SK-N-SH (cell line): Measurements from ENCODE around the gene NPAT. TPM values are rescaled to one million over a fixed set of nuclear protein-coding genes. Genes with fewer than 3 reads are reported as not detected.

Experiments used
- CTCF ChIA-PET: fragments of 300-600, 350-600 bp; formaldehyde crosslinking; extraction: SDS; loops from one replicate; lab custom pipeline; 2021; lab: Yijun Ruan, JAX
- POLR2A ChIA-PET: fragments of 350-600 bp; sonication (Branson Sonifier 250); formaldehyde crosslinking; extraction: SDS; loops from one replicate; lab custom pipeline; 2020; ENCODE audit warnings: antibody characterized with exemption, inconsistent platforms; lab: Yijun Ruan, JAX
- DNase-seq: peaks from one replicate; pipeline ENCODE4 v3.0.0; 2012
- H2AFZ ChIP-seq: fragments of 200-600 bp; sonication (generic); 2 replicates; pipeline ENCODE4 v1.8.1; 2016; ENCODE audit warnings: antibody characterized with exemption, mild to moderate bottlenecking, low read depth
- H3F3A ChIP-seq: fragments of 200-600 bp; sonication (generic); replicated peaks from 2 replicates; pipeline ENCODE3; 2016; ENCODE audit warnings: antibody characterized with exemption, mild to moderate bottlenecking; ENCODE audit not compliant: insufficient read depth
- H3K27ac ChIP-seq, 2 experiments: fragments of 200-500 bp in 1 of 2; fragments of 200-600 bp in 1 of 2; sonication (Bioruptor generic) in 1 of 2; sonication (generic), shearing (Covaris generic) in 1 of 2; 2 replicates each; pipeline versions ENCODE4 v1.5.1 to v1.6.1; 2014 to 2016; ENCODE audit warnings: low read depth in 2 of 2, inconsistent platforms in 1 of 2, low read length in 1 of 2, mild to moderate bottlenecking in 1 of 2, mixed read lengths in 1 of 2
- H3K27me3 ChIP-seq: fragments of 200-600 bp; sonication (generic), shearing (Covaris generic); 2 replicates; pipeline ENCODE4 v1.6.1; 2016; ENCODE audit warnings: mixed run types; ENCODE audit not compliant: insufficient read depth
- H3K36me3 ChIP-seq, 2 experiments: fragments of 200-500 bp in 1 of 2; fragments of 200-600 bp in 1 of 2; sonication (Bioruptor generic) in 1 of 2; sonication (generic) in 1 of 2; replicated peaks in 1 of 2; 2 replicates each; pipeline versions ENCODE3 to v1.5.1; 2014 to 2016; ENCODE audit warnings: low read length in 1 of 2, mild to moderate bottlenecking in 1 of 2; ENCODE audit not compliant: insufficient read depth in 2 of 2, control insufficient read depth in 1 of 2
- H3K4me1 ChIP-seq, 2 experiments: fragments of 200-500 bp in 1 of 2; fragments of 200-600 bp in 1 of 2; sonication (Bioruptor generic) in 1 of 2; sonication (generic), shearing (Covaris generic) in 1 of 2; 2 replicates each; pipeline versions ENCODE4 v1.5.1 to v1.6.1; 2014 to 2016; ENCODE audit warnings: low read depth in 1 of 2, low read length in 1 of 2, mixed run types in 1 of 2; ENCODE audit not compliant: insufficient read depth in 2 of 2, control insufficient read depth in 1 of 2
- H3K4me2 ChIP-seq: fragments of 200-600 bp; sonication (generic), shearing (Covaris generic); 2 replicates; pipeline ENCODE4 v1.6.1; 2017; ENCODE audit warnings: mixed run types
- H3K4me3 ChIP-seq, 2 experiments: fragments of 200-500 bp in 1 of 2; fragments of 200-600 bp in 1 of 2; sonication (Bioruptor generic) in 1 of 2; sonication (generic), shearing (Covaris generic) in 1 of 2; 2 replicates each; pipeline versions ENCODE4 v1.5.1 to v1.8.1; 2014 to 2016; ENCODE audit warnings: low read depth in 2 of 2, inconsistent platforms in 1 of 2, low read length in 1 of 2, mild to moderate bottlenecking in 1 of 2, mixed read lengths in 1 of 2, moderate library complexity in 1 of 2
- H3K79me2 ChIP-seq: fragments of 200-600 bp; sonication (generic); 2 replicates; pipeline ENCODE4 v1.8.1; 2017; ENCODE audit warnings: mild to moderate bottlenecking; ENCODE audit not compliant: insufficient read depth
- H3K9ac ChIP-seq: fragments of 200-600 bp; sonication (generic); 2 replicates; pipeline ENCODE4 v1.6.1; 2017; ENCODE audit warnings: mixed run types
- H3K9me2 ChIP-seq: fragments of 200-600 bp; sonication (generic); 2 replicates; pipeline ENCODE4 v1.6.1; 2017; ENCODE audit warnings: mixed run types
- H3K9me3 ChIP-seq: fragments of 200-600 bp; sonication (generic); 2 replicates; pipeline ENCODE4 v1.6.1; 2017; ENCODE audit warnings: mixed run types, mild to moderate bottlenecking, moderate library complexity
- H4K20me1 ChIP-seq: fragments of 200-600 bp; sonication (generic); 2 replicates; pipeline ENCODE4 v1.6.1; 2017; ENCODE audit warnings: mild to moderate bottlenecking, mixed run types; ENCODE audit not compliant: insufficient read depth
- CHD2 ChIP-seq: fragments of 150-350 bp; IDR thresholded peaks from 2 replicates; pipeline ENCODE4 v1.6.1; 2018; ENCODE audit warnings: low read length; ENCODE audit not compliant: partially characterized antibody
- ELF1 ChIP-seq: IDR thresholded peaks from 2 replicates; pipeline ENCODE4 v1.4.0; 2012
- EP300 ChIP-seq, 2 experiments: IDR thresholded peaks; 2 replicates each; pipeline versions ENCODE4 v1.4.0 to v1.6.1; 2012; ENCODE audit warnings: borderline replicate concordance in 1 of 2, low read depth in 1 of 2, low read length in 1 of 2
- FOXM1 ChIP-seq: IDR thresholded peaks from 2 replicates; pipeline ENCODE4 v1.4.0; 2012; ENCODE audit warnings: low read depth, mild to moderate bottlenecking
- GABPA ChIP-seq: IDR thresholded peaks from 2 replicates; pipeline ENCODE4 v1.4.0; 2012; ENCODE audit warnings: low read depth, mild to moderate bottlenecking
- GATA2 ChIP-seq: sonication (generic); formaldehyde crosslinking; IDR thresholded peaks from 2 replicates; pipeline ENCODE4 v1.5.0; 2020; ENCODE audit warnings: mild to moderate bottlenecking, missing genetic modification reagents
- JUND ChIP-seq: IDR thresholded peaks from 2 replicates; pipeline ENCODE4 v1.4.0; 2012
- NRF1 ChIP-seq: IDR thresholded peaks from 2 replicates; pipeline ENCODE4 v1.6.1; 2012; ENCODE audit warnings: low read depth, mild to moderate bottlenecking, low read length
- POLR2AphosphoS5 ChIP-seq: IDR thresholded peaks from 2 replicates; pipeline ENCODE4 v1.6.1; 2012; ENCODE audit warnings: low read depth, low read length
- RXRA ChIP-seq: IDR thresholded peaks from 2 replicates; pipeline ENCODE4 v1.4.0; 2012; ENCODE audit warnings: low read depth, mild to moderate bottlenecking, borderline replicate concordance
- SMC3 ChIP-seq: IDR thresholded peaks from 2 replicates; pipeline ENCODE4 v1.6.1; 2012; ENCODE audit warnings: low read depth, low read length, improper control_type of control experiment
- TEAD4 ChIP-seq: IDR thresholded peaks from 2 replicates; pipeline ENCODE4 v1.4.0; 2012; ENCODE audit warnings: mild to moderate bottlenecking, borderline replicate concordance; ENCODE audit not compliant: insufficient read depth
- YY1 ChIP-seq: IDR thresholded peaks from 2 replicates; pipeline ENCODE4 v1.4.0; 2012; ENCODE audit warnings: low read depth, mild to moderate bottlenecking
- WGBS: methylation state at CpG from one replicate; pipeline ENCODE4 v1.1.6; 2017; ENCODE audit warnings: low lambda C conversion rate; 5-methylcytosine and 5-hydroxymethylcytosine counted together
- polyA plus RNA-seq, 3 experiments: library from polyadenylated mRNA; depleted of rRNA; stranded (reverse); fragments of >200 nt; gene quantifications; 2 replicates each; pipeline ENCODE4 v1.2.3, GENCODE V29; 2012
- TF ChIP-seq, protein P1 (sequence below): IDR thresholded peaks from 2 replicates; pipeline ENCODE4 v1.4.0; 2012; ENCODE audit warnings: low read depth, borderline replicate concordance
- TF ChIP-seq, protein P2 (sequence below): IDR thresholded peaks from 2 replicates; pipeline ENCODE4 v1.6.1; 2012; ENCODE audit warnings: mild to moderate bottlenecking, low read depth, low read length, moderate library complexity
- TF ChIP-seq, protein P3 (sequence below): fragments of 200-600 bp; sonication (generic); IDR thresholded peaks from 2 replicates; pipeline ENCODE4 v1.6.1; 2017; ENCODE audit warnings: antibody characterized with exemption, mild to moderate bottlenecking, moderate library complexity

The NPAT gene
- polyA plus RNA-seq, 1 of the 3 experiments (the other 2 are of a cell fraction): 2.1 TPM

DNA sequence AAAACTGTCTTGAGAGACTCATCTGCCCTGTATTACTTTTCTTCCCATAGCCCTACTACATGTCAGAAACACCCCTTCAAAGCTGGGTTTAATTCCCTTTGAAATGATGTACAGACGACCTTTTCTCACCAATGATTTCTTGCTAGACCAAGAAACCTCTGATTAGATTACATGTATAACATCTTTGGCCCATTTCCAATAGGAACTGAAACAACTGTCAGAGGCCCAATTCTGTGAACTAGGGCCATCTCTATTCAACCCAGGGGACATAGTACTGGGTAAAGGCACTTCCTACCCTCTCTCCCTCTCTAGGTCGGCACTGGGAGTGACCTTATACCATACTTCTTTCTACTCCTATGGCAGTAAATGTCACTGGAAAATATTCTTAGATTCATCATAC is 19.4 kb downstream of the NPAT start:
- no peak overlapping the region for H3K4me2 ChIP-seq
- H3K4me3 ChIP-seq: no peak overlapping the region
- H3K9me2 ChIP-seq: no peaks in the 10 kb centered on the region
- no peak overlapping the region for H3K27ac ChIP-seq
- no peaks in the 10 kb centered on the region for H3K27me3 ChIP-seq
- DNase-seq: no peak
- TF ChIP-seq SMC3 (no peak), GATA2 (CRISPR knock-in tag) (no peak)
- ChIA-PET POLR2A (no interaction called here), CTCF (no interaction called here)
- H3K9ac ChIP-seq: no peak overlapping the region
- no peaks in the 10 kb centered on the region for H4K20me1 ChIP-seq
- no peaks in the 10 kb centered on the region for H3F3A ChIP-seq
- H2AFZ ChIP-seq: no peak overlapping the region
- WGBS: 84% methylated on average over 2 of the region's 2 CpGs
- no peaks in the 10 kb centered on the region for H3K4me1 ChIP-seq
- peaks cover 34 to 48% of the 10 kb centered on the region in 2 experiments for H3K36me3 ChIP-seq
- H3K79me2 ChIP-seq: peaks cover 61% of the 10 kb centered on the region
- peaks cover 15% of the 10 kb centered on the region; the same call in 1 of the 2 replicates for H3K9me3 ChIP-seq

DNA sequence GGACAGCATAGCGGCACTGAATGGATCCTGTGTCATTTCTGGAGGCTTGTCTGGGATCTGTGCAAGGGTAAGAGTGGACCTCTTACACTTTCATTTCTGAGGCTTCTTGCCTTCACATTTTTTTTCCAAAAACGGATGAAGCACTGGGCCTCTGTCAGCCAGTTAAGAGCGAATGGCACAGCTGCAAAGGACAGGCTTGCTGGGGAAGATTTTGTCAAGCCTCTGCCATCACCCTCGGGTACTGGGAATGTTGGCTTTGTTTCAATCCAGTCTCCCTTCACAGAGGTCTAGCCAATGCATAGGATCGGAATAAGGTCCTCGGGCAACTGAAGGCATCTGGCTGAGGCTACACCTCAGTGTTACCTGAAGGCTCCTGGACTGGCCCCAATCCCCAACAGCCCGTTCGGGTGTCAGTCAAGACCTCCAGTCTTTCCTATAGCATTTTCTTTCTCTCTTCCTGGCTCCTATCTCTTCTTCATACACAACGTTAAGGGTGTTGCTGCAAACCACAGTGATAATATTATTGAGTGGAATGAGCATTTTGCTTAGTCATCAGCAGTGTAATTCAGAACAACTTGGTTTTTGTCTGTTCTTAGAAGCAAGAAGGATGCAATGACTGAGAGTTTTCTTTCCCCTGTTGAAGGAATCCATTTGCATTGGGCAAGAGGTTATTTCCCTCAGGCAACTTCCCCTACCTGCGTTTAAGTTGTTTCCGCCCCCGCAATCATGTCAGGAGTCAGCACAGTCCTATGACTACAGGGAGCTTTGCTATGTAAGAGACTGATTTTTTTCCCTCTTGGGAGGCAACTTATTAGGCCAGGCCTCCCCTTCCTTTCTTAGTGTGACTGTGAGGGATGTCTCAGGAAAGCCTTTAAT is 22.8 kb downstream of the NPAT start:
- H3K36me3 ChIP-seq: peaks cover 33 to 43% of the 10 kb centered on the region in 2 experiments
- no peak overlapping the region for H3K4me2 ChIP-seq
- DNase-seq: no peak
- TF ChIP-seq JUND (no peak), ELF1 (no peak), EP300 (IDR thresholded peaks at IDR 0.05; ENCODE audit: borderline replicate concordance in 1 of 2, low read depth in 1 of 2, low read length in 1 of 2) (no peak), TEAD4 (no peak), GABPA (no peak), NRF1 (no peak), POLR2AphosphoS5 (no peak), CHD2 (no peak), RXRA (no peak), YY1 (no peak), FOXM1 (no peak)
- TF ChIP-seq, protein P1, sequence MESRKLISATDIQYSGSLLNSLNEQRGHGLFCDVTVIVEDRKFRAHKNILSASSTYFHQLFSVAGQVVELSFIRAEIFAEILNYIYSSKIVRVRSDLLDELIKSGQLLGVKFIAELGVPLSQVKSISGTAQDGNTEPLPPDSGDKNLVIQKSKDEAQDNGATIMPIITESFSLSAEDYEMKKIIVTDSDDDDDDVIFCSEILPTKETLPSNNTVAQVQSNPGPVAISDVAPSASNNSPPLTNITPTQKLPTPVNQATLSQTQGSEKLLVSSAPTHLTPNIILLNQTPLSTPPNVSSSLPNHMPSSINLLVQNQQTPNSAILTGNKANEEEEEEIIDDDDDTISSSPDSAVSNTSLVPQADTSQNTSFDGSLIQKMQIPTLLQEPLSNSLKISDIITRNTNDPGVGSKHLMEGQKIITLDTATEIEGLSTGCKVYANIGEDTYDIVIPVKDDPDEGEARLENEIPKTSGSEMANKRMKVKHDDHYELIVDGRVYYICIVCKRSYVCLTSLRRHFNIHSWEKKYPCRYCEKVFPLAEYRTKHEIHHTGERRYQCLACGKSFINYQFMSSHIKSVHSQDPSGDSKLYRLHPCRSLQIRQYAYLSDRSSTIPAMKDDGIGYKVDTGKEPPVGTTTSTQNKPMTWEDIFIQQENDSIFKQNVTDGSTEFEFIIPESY: no peak
- TF ChIP-seq, protein P2, sequence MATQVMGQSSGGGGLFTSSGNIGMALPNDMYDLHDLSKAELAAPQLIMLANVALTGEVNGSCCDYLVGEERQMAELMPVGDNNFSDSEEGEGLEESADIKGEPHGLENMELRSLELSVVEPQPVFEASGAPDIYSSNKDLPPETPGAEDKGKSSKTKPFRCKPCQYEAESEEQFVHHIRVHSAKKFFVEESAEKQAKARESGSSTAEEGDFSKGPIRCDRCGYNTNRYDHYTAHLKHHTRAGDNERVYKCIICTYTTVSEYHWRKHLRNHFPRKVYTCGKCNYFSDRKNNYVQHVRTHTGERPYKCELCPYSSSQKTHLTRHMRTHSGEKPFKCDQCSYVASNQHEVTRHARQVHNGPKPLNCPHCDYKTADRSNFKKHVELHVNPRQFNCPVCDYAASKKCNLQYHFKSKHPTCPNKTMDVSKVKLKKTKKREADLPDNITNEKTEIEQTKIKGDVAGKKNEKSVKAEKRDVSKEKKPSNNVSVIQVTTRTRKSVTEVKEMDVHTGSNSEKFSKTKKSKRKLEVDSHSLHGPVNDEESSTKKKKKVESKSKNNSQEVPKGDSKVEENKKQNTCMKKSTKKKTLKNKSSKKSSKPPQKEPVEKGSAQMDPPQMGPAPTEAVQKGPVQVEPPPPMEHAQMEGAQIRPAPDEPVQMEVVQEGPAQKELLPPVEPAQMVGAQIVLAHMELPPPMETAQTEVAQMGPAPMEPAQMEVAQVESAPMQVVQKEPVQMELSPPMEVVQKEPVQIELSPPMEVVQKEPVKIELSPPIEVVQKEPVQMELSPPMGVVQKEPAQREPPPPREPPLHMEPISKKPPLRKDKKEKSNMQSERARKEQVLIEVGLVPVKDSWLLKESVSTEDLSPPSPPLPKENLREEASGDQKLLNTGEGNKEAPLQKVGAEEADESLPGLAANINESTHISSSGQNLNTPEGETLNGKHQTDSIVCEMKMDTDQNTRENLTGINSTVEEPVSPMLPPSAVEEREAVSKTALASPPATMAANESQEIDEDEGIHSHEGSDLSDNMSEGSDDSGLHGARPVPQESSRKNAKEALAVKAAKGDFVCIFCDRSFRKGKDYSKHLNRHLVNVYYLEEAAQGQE: no peak
- TF ChIP-seq, protein P3, sequence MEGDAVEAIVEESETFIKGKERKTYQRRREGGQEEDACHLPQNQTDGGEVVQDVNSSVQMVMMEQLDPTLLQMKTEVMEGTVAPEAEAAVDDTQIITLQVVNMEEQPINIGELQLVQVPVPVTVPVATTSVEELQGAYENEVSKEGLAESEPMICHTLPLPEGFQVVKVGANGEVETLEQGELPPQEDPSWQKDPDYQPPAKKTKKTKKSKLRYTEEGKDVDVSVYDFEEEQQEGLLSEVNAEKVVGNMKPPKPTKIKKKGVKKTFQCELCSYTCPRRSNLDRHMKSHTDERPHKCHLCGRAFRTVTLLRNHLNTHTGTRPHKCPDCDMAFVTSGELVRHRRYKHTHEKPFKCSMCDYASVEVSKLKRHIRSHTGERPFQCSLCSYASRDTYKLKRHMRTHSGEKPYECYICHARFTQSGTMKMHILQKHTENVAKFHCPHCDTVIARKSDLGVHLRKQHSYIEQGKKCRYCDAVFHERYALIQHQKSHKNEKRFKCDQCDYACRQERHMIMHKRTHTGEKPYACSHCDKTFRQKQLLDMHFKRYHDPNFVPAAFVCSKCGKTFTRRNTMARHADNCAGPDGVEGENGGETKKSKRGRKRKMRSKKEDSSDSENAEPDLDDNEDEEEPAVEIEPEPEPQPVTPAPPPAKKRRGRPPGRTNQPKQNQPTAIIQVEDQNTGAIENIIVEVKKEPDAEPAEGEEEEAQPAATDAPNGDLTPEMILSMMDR: no peak
- TF ChIP-seq, all 33 proteins: peak for 0
- 92% methylated on average over 11 of the region's 12 CpGs for WGBS
- H3K4me1 ChIP-seq: no peaks in the 10 kb centered on the region
- no peaks in the 10 kb centered on the region for H4K20me1 ChIP-seq
- peaks cover 4% of the 10 kb centered on the region; the same call in 1 of the 2 replicates for H3K9me3 ChIP-seq
- H3K9ac ChIP-seq: no peak overlapping the region
- H3K79me2 ChIP-seq: peaks cover 37% of the 10 kb centered on the region
- no peak overlapping the region; a peak in 1 of 4 replicates for H3K27ac ChIP-seq
- ChIA-PET POLR2A (no interaction called here), CTCF (no interaction called here)
- no peaks in the 10 kb centered on the region for H3K9me2 ChIP-seq
- H3F3A ChIP-seq: no peaks in the 10 kb centered on the region
- H2AFZ ChIP-seq: no peak overlapping the region
- no peak overlapping the region for H3K4me3 ChIP-seq
- no peaks in the 10 kb centered on the region for H3K27me3 ChIP-seq
